ENCODE measurements around the gene OR10A7.
"Not testable (repeated sequence)": the region's sequence is repeated elsewhere in the genome, so short reads cannot be mapped to it uniquely, and the experiment has no call there.

OR10A7 gene

GRCh38 chr12:55220725-55221124 lies at the start of gene OR10A7:
OR10A7 (plus strand) TSS chr12:55221025; CDS start chr12:55221025, 0 bp downstream.
- no peaks in the 10 kb centered on the region for H3K36me3 ChIP-seq (ENCODE audit: control insufficient read depth in 1 of 2, insufficient read depth in 2 of 2, low read length in 2 of 2)
- no peak within 1 kb of the TSS for H3K27ac ChIP-seq (ENCODE audit: low read length)
- no peaks in the 10 kb centered on the region for H3K9me3 ChIP-seq (ENCODE audit: control insufficient read depth in 1 of 2, low read length in 2 of 2)
- H3K4me3 ChIP-seq (ENCODE audit: low read depth in 1 of 2, low read length in 2 of 2): no peak within 1 kb of the TSS
- H3K27me3 ChIP-seq (ENCODE audit: low read depth, low read length): no peaks in the 10 kb centered on the region
- no peaks in the 10 kb centered on the region for H3K4me1 ChIP-seq (ENCODE audit: control insufficient read depth in 1 of 2, insufficient read depth in 2 of 2, low read length in 2 of 2)

GRCh38 chr12:55171445-55171844 lies 49.4 kb upstream of the OR10A7 start:
- Histone ChIP-seq H3K4me3 (ENCODE audit: low read depth in 1 of 2, low read length in 2 of 2) (no peak overlapping the region), H3K27me3 (ENCODE audit: low read depth, low read length) (no peaks in the 10 kb centered on the region), H3K36me3 (ENCODE audit: control insufficient read depth in 1 of 2, insufficient read depth in 2 of 2, low read length in 2 of 2) (no peaks in the 10 kb centered on the region), H3K4me1 (ENCODE audit: control insufficient read depth in 1 of 2, insufficient read depth in 2 of 2, low read length in 2 of 2) (no peaks in the 10 kb centered on the region), H3K27ac (ENCODE audit: low read length) (no peak overlapping the region), H3K9me3 (ENCODE audit: control insufficient read depth in 1 of 2, low read length in 2 of 2) (no peaks in the 10 kb centered on the region)

- not testable (repeated sequence) for H3K9me3 ChIP-seq (ENCODE audit: control insufficient read depth in 1 of 2, low read length in 2 of 2); H3K4me1 ChIP-seq (ENCODE audit: control insufficient read depth in 1 of 2, insufficient read depth in 2 of 2, low read length in 2 of 2); H3K27ac ChIP-seq (ENCODE audit: low read length); H3K4me3 ChIP-seq (ENCODE audit: low read depth in 1 of 2, low read length in 2 of 2); H3K27me3 ChIP-seq (ENCODE audit: low read depth, low read length); H3K36me3 ChIP-seq (ENCODE audit: control insufficient read depth in 1 of 2, insufficient read depth in 2 of 2, low read length in 2 of 2)
Observed at GRCh38 chr12:55171846-55172245, 49.0 kb upstream of the OR10A7 start.

- Histone ChIP-seq H3K4me3 (ENCODE audit: low read depth in 1 of 2, low read length in 2 of 2) (no peak overlapping the region), H3K36me3 (ENCODE audit: control insufficient read depth in 1 of 2, insufficient read depth in 2 of 2, low read length in 2 of 2) (no peaks in the 10 kb centered on the region), H3K27me3 (ENCODE audit: low read depth, low read length) (no peaks in the 10 kb centered on the region), H3K27ac (ENCODE audit: low read length) (no peak overlapping the region), H3K9me3 (ENCODE audit: control insufficient read depth in 1 of 2, low read length in 2 of 2) (no peaks in the 10 kb centered on the region), H3K4me1 (ENCODE audit: control insufficient read depth in 1 of 2, insufficient read depth in 2 of 2, low read length in 2 of 2) (no peaks in the 10 kb centered on the region)
Observed at GRCh38 chr12:55172686-55173085, 48.1 kb upstream of the OR10A7 start.

- Histone ChIP-seq H3K4me3 (ENCODE audit: low read depth in 1 of 2, low read length in 2 of 2) (no peak overlapping the region), H3K27ac (ENCODE audit: low read length) (no peak overlapping the region), H3K4me1 (ENCODE audit: control insufficient read depth in 1 of 2, insufficient read depth in 2 of 2, low read length in 2 of 2) (no peaks in the 10 kb centered on the region), H3K27me3 (ENCODE audit: low read depth, low read length) (no peaks in the 10 kb centered on the region), H3K36me3 (ENCODE audit: control insufficient read depth in 1 of 2, insufficient read depth in 2 of 2, low read length in 2 of 2) (no peaks in the 10 kb centered on the region), H3K9me3 (ENCODE audit: control insufficient read depth in 1 of 2, low read length in 2 of 2) (no peaks in the 10 kb centered on the region)
Observed at GRCh38 chr12:55173456-55173855, 47.4 kb upstream of the OR10A7 start.

- no peaks in the 10 kb centered on the region for H3K27me3 ChIP-seq (ENCODE audit: low read depth, low read length)
- H3K4me1 ChIP-seq (ENCODE audit: control insufficient read depth in 1 of 2, insufficient read depth in 2 of 2, low read length in 2 of 2): no peaks in the 10 kb centered on the region
- no peak overlapping the region for H3K4me3 ChIP-seq (ENCODE audit: low read depth in 1 of 2, low read length in 2 of 2)
- H3K27ac ChIP-seq (ENCODE audit: low read length): no peak overlapping the region
- no peaks in the 10 kb centered on the region for H3K36me3 ChIP-seq (ENCODE audit: control insufficient read depth in 1 of 2, insufficient read depth in 2 of 2, low read length in 2 of 2)
- no peaks in the 10 kb centered on the region for H3K9me3 ChIP-seq (ENCODE audit: control insufficient read depth in 1 of 2, low read length in 2 of 2)
Observed at GRCh38 chr12:55188573-55188972, 32.3 kb upstream of the OR10A7 start.

- no peaks in the 10 kb centered on the region for H3K27me3 ChIP-seq (ENCODE audit: low read depth, low read length)
- no peaks in the 10 kb centered on the region for H3K36me3 ChIP-seq (ENCODE audit: control insufficient read depth in 1 of 2, insufficient read depth in 2 of 2, low read length in 2 of 2)
- H3K4me1 ChIP-seq (ENCODE audit: control insufficient read depth in 1 of 2, insufficient read depth in 2 of 2, low read length in 2 of 2): no peaks in the 10 kb centered on the region
- no peak overlapping the region for H3K27ac ChIP-seq (ENCODE audit: low read length)
- no peak overlapping the region for H3K4me3 ChIP-seq (ENCODE audit: low read depth in 1 of 2, low read length in 2 of 2)
- no peaks in the 10 kb centered on the region for H3K9me3 ChIP-seq (ENCODE audit: control insufficient read depth in 1 of 2, low read length in 2 of 2)
Observed at GRCh38 chr12:55188974-55189556, 31.8 kb upstream of the OR10A7 start.

GRCh38 chr12:55194382-55194781 lies 26.4 kb upstream of the OR10A7 start:
- H3K9me3 ChIP-seq (ENCODE audit: control insufficient read depth in 1 of 2, low read length in 2 of 2): no peaks in the 10 kb centered on the region
- H3K27me3 ChIP-seq (ENCODE audit: low read depth, low read length): no peaks in the 10 kb centered on the region

GRCh38 chr12:55226523-55226922 lies 5.7 kb downstream of the OR10A7 start:
- Histone ChIP-seq H3K4me3 (ENCODE audit: low read depth in 1 of 2, low read length in 2 of 2) (no peak overlapping the region), H3K27me3 (ENCODE audit: low read depth, low read length) (no peaks in the 10 kb centered on the region), H3K9me3 (ENCODE audit: control insufficient read depth in 1 of 2, low read length in 2 of 2) (no peaks in the 10 kb centered on the region), H3K36me3 (ENCODE audit: control insufficient read depth in 1 of 2, insufficient read depth in 2 of 2, low read length in 2 of 2) (no peaks in the 10 kb centered on the region), H3K27ac (ENCODE audit: low read length) (no peak overlapping the region), H3K4me1 (ENCODE audit: control insufficient read depth in 1 of 2, insufficient read depth in 2 of 2, low read length in 2 of 2) (no peaks in the 10 kb centered on the region)

More at GRCh38 chr12:55194382-55194781, 26.4 kb upstream of the OR10A7 start:
- Histone ChIP-seq H3K36me3 (ENCODE audit: control insufficient read depth in 1 of 2, insufficient read depth in 2 of 2, low read length in 2 of 2) (no peaks in the 10 kb centered on the region), H3K27ac (ENCODE audit: low read length) (no peak overlapping the region), H3K4me3 (ENCODE audit: low read depth in 1 of 2, low read length in 2 of 2) (no peak overlapping the region), H3K4me1 (ENCODE audit: control insufficient read depth in 1 of 2, insufficient read depth in 2 of 2, low read length in 2 of 2) (no peaks in the 10 kb centered on the region)

GRCh38 chr12:55227643-55228042 lies 6.8 kb downstream of the OR10A7 start:
- Histone ChIP-seq H3K4me3 (ENCODE audit: low read depth in 1 of 2, low read length in 2 of 2) (no peak overlapping the region), H3K36me3 (ENCODE audit: control insufficient read depth in 1 of 2, insufficient read depth in 2 of 2, low read length in 2 of 2) (no peaks in the 10 kb centered on the region), H3K9me3 (ENCODE audit: control insufficient read depth in 1 of 2, low read length in 2 of 2) (no peaks in the 10 kb centered on the region), H3K4me1 (ENCODE audit: control insufficient read depth in 1 of 2, insufficient read depth in 2 of 2, low read length in 2 of 2) (no peaks in the 10 kb centered on the region), H3K27ac (ENCODE audit: low read length) (no peak overlapping the region), H3K27me3 (ENCODE audit: low read depth, low read length) (no peaks in the 10 kb centered on the region)

GRCh38 chr12:55244309-55244708 lies 23.5 kb downstream of the OR10A7 start, which contains the start of gene OR6C74:
OR6C74 (plus strand) TSS chr12:55244609; CDS start chr12:55247288, 2,679 bp downstream.
- Histone ChIP-seq H3K27me3 (ENCODE audit: low read depth, low read length) (no peaks in the 10 kb centered on the region), H3K36me3 (ENCODE audit: control insufficient read depth in 1 of 2, insufficient read depth in 2 of 2, low read length in 2 of 2) (no peaks in the 10 kb centered on the region), H3K9me3 (ENCODE audit: control insufficient read depth in 1 of 2, low read length in 2 of 2) (no peaks in the 10 kb centered on the region), H3K27ac (ENCODE audit: low read length) (no peak within 1 kb of the TSS), H3K4me1 (ENCODE audit: control insufficient read depth in 1 of 2, insufficient read depth in 2 of 2, low read length in 2 of 2) (no peaks in the 10 kb centered on the region), H3K4me3 (ENCODE audit: low read depth in 1 of 2, low read length in 2 of 2) (no peak within 1 kb of the TSS)

GRCh38 chr12:55246159-55246558 lies 25.3 kb downstream of the OR10A7 start:
- no peaks in the 10 kb centered on the region for H3K9me3 ChIP-seq (ENCODE audit: control insufficient read depth in 1 of 2, low read length in 2 of 2)
- H3K27me3 ChIP-seq (ENCODE audit: low read depth, low read length): no peaks in the 10 kb centered on the region
- no peaks in the 10 kb centered on the region for H3K4me1 ChIP-seq (ENCODE audit: control insufficient read depth in 1 of 2, insufficient read depth in 2 of 2, low read length in 2 of 2)
- H3K4me3 ChIP-seq (ENCODE audit: low read depth in 1 of 2, low read length in 2 of 2): no peak overlapping the region
- no peak overlapping the region for H3K27ac ChIP-seq (ENCODE audit: low read length)
- H3K36me3 ChIP-seq (ENCODE audit: control insufficient read depth in 1 of 2, insufficient read depth in 2 of 2, low read length in 2 of 2): no peaks in the 10 kb centered on the region

Data from muscle layer of duodenum (tissue), 2 donors.